Inflammatory macrophage treated with lipopolysaccharide for 1 hour (primary cell): ENCODE measurements around the gene CTXND1.

Experiments used
- DNase-seq, 2 donors: peaks; one replicate each; pipeline ENCODE4 v3.0.0-alpha.2; 2020 to 2022

The CTXND1 gene

DNA sequence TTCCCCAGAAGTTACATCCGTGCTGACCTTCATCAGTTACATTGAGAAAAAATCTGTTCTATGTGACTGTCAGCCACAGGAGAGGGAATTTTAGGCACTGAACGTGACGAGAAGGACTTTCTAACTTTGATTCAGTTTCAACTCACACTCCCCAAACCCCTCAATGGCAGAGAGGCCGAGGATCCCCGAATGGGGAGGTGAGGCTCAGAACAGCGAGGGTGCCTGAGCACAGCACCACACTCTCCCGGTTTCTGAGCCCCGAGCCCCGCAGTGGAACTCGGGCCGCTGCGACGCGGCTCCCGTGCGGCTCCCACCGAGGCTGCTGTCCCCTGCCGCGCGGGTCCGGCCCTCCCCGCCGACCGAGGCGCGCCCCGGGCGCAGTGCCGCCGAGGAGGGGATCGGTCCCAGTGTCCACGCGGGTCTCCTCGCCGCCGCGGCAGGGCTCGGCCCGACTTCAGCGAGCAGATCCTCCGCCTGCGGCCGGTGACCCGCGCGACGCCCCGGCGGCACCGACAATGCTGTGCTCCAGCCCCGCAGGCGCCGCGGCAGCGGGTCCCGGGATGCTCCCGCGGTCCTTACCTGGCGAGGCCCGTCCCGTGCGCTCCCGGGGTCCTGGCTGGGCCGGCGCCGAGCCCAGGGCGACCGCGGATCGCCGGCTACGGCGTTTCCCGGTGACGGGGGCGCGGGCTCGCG lies 439 bp downstream of the CTXND1 start:
- DNase-seq, result no peak

GRCh38 chr15:80250614-80251427 lies 1.2 kb downstream of the CTXND1 start:
- DNase-seq, result no peak

DNA sequence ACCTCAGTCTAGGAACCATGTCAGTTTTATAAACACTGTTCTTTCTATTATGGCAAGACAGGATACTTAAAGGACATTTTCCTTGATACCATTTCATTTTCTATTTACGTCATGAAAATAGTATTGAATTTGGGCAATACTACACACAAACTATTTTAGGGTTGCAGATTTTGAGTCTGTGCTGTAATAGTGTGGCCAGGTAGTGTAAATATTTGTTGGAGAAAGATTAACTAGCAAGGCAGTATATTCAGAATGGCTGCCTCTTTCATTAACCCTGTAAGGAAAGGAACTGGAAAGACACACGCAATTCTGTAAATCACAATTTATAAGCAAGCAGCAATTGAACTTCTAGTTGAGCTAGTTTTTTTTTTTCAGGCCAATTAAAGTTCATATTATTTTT lies 2.0 kb downstream of the CTXND1 start:
- DNase-seq, result no peak

DNA sequence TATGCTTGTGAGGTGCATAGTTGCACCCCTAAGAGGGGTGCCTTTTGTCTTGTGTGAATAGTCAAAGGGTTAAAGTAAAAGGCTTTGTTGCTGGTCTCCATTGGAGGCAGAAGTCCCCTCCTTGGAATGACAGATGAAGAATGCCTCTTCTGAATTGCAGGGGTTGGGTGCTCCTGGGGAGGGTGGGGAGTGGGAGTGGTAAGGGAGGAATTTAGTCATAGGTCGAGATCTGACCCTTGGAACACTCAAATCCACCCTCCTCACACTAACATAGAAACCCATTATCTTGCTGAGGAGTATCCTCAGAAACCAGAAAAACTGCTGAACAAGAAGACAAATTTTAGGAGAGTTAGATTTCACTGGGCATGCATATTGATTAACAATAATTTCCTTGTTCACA lies 4.7 kb downstream of the CTXND1 start:
- no peak for DNase-seq

DNA sequence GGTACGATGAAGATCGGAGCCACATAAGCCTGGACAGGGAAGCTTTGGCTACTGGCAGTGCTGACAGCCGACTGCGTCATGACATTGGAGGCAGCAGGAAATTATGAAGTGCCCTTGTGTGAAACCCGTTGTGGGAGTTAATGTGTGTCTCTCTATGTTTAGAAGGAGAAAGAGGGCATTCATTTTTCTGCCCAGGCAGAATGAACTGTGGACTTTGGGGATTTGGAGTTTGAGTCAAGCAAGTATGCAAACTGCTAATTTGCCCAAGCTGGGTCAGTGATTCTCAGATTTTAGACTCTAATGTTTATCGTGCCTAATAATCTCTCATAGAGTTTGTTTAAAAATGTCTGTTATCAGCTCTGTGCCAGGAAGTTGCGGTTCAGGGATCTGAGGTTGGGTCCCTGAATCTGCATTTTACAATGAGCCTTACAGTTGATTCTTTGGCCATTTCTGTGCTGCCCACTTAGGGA lies 5.6 kb downstream of the CTXND1 start:
- no peak for DNase-seq

DNA sequence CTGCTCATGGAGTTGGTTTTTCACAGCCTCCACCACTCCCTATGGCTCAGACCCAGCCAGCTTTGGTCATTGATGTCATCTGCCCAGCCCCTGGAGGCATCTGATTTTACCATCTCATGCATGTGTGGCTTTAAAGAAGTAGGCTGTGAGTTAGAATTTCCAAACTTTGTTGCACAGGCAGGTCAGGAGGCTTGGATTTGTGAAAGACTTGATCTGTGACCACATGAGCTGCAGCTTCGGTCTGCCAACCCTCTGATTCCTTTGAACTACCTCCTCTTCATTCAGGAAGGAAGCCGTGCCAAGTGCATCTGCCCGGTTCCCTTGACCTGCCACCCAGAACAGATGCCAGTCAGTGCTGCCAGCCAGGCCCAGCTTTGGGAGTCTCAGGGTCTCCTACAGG lies 9.2 kb downstream of the CTXND1 start:
- peak; percentile 15 to 86 for DNase-seq

GRCh38 chr15:80242132-80242769 lies 9.8 kb downstream of the CTXND1 start:
- DNase-seq, result peak; percentile 10 to 11

- peak in 1 of 2 donors; percentile 12 for DNase-seq
Observed at GRCh38 chr15:80241508-80241907, 10.5 kb downstream of the CTXND1 start.

GRCh38 chr15:80240276-80240675 lies 11.7 kb downstream of the CTXND1 start:
- no peak for DNase-seq

DNA sequence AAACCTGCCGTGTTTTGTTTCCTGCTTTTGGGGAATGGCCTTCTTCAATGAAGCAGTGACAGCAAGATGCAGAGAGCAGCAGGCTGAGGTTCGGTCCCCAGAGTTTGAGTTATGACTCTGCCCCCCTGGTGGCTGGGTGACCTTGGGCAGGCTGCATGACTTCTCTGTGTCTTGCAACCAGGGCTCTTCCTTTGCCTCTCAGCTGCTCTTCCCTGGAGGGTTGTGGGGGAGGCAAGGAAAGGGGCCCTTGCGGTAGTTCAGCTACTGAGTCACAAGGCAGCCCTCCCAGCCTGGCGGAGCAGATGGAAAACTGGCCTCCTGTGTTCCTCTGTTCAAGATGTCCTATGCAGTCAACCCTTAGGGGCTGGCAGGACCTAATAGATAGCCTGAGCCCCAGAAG lies 17.1 kb downstream of the CTXND1 start:
- peak; percentile 18 to 57 for DNase-seq

DNA sequence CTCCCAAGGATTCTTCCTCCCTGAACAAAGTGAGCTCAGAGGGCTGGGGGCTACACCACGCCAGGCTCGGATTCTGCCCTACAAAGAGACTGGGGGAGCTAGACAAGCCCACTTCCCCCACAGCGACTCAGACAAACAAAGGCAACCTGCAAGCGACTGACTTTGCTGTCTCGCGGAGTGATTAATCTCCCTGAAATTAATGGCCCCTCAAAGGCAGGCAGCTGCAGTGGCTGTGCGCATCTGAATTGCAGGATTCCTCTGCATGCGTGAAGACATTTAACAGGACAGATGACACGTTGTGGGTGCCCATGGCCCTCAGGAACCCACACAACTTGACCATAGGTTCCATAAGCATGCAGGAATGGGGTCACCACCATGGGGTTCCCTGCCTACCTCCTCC lies 18.4 kb downstream of the CTXND1 start:
- no peak for DNase-seq

- DNase-seq, result no peak
Observed at GRCh38 chr15:80231371-80231770, 20.6 kb downstream of the CTXND1 start.

GRCh38 chr15:80228959-80229610 lies 22.9 kb downstream of the CTXND1 start:
- DNase-seq, result no peak

DNA sequence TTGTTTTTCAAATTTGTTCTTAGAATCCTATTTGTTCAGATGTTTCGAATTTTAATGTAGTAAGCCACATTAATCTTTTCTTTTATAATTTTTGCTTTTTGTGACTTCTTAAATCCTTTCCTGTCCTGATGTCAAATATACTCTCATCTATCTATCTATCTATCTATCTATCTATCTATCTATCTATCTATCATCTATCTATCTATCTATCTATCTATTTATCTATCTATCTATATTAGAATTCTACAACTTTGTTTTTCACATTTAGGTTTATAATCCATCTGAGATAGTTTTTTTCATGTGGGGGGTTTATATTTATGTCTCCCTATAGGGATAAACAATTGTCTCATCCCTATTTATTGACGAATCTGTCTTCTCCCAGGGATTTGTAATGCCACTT lies 32.1 kb downstream of the CTXND1 start:
- no peak for DNase-seq

DNA sequence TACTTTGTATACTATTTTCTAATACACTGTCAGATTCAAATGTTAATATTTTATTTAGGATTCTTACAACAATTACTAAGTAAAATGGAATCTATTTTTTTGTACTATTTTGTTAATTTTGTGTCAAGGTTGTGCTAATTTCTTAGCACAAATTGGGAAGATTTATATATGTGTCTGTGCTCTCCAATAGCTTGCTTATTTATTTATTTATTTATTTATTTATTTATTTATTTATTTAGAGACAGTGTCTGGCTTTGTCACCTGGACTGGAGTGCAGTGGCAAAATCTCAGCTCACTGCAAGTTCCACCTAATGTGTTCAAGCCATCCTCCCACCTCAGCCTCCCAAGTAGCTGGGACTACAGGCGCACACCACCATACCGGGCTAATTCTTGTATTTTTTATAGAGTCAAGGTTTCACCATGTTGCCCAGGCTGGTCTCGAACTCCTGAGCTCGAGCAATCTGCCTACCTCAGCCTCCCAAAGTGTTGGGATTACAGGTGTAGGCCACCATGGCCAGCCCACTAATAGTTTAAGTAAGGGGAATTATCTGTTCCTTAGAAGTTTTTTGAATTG lies 34.6 kb downstream of the CTXND1 start:
- no peak for DNase-seq

DNA sequence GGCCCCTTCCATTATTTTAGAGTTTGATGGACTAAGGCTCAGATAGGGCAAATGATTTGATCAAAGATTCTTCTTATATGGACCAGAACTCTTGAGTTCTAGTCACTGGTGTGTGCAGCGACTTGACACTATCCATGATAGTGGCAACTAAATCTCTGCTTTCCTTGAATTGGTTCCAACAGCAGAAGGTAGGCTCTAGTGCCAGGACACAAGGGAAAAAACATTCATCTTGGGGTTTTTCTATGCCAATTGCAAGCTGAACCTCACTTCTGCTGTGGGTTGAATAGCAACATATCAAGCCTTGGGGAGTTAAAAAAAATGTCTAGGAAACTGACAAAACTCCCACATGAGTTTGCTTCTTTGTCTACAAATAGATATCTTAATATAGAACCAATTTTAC lies 35.1 kb downstream of the CTXND1 start:
- DNase-seq, result no peak

GRCh38 chr15:80216141-80216540 lies 35.9 kb downstream of the CTXND1 start:
- DNase-seq, result no peak

- DNase-seq, result no peak
Observed at GRCh38 chr15:80214910-80215309, 37.1 kb downstream of the CTXND1 start.

DNA sequence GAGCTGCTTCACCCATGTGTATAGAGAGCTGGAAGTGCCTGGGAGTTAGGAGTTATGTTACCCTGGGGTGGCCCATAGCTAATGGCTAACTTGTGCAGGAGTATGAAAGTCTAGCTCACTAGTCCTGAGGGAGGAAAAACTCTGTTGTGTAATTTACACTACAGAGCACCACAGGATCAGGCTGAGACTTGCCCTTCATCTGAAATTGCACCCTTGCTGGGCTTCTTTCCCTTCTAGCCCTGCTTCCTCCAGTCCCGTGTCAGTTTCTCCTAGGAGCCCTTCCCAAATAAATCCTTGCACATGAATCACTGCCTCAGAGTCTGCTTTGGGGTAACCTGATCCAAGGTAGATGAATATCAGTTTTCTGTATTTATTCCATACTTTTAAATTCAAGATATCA lies 40.0 kb downstream of the CTXND1 start:
- DNase-seq, result no peak

- peak in 1 of 2 donors; percentile 5 for DNase-seq
Observed at GRCh38 chr15:80210611-80211573, 41.1 kb downstream of the CTXND1 start.
